OCI-LY1 (cell line): ENCODE results near the gene CDK10.
"Not testable (repeated sequence)": the region's sequence is repeated elsewhere in the genome, so short reads cannot be mapped to it uniquely, and the experiment has no call there.

Experiments
- H2AFZ ChIP-seq: fragments of 200-600 bp; sonication (generic), shearing (Covaris generic); 2 replicates; pipeline ENCODE4 v1.6.0; 2014; ENCODE audit warnings: antibody characterized with exemption, mild to moderate bottlenecking, low read length
- H3F3A ChIP-seq: fragments of 200-600 bp; sonication (generic), shearing (Covaris generic); 2 replicates; pipeline ENCODE4 v1.6.0; 2014; ENCODE audit warnings: mild to moderate bottlenecking, antibody characterized with exemption, low read length, moderate library complexity; ENCODE audit not compliant: insufficient read depth
- H3K27ac ChIP-seq: fragments of 200-600 bp; sonication (generic); 2 replicates; pipeline ENCODE4 v1.5.1; 2014; ENCODE audit warnings: low read length, mixed run types, mild to moderate bottlenecking, low read depth; ENCODE audit not compliant: poor library complexity, severe bottlenecking
- H3K27me3 ChIP-seq: fragments of 200-600 bp; sonication (generic); 2 replicates; pipeline ENCODE4 v1.6.0; 2014; ENCODE audit warnings: antibody characterized with exemption, mild to moderate bottlenecking, low read length, moderate library complexity; ENCODE audit not compliant: insufficient read depth
- H3K36me3 ChIP-seq: fragments of 200-600 bp; sonication (generic); 2 replicates; pipeline ENCODE4 v1.6.1; 2014; ENCODE audit warnings: mild to moderate bottlenecking, antibody characterized with exemption, low read length, moderate library complexity, mixed read lengths; ENCODE audit not compliant: insufficient read depth
- H3K4me1 ChIP-seq: fragments of 200-600 bp; sonication (generic); 2 replicates; pipeline ENCODE4 v1.5.1; 2014; ENCODE audit warnings: mild to moderate bottlenecking, low read length, moderate library complexity; ENCODE audit not compliant: insufficient read depth, severe bottlenecking
- H3K4me2 ChIP-seq: fragments of 200-600 bp; sonication (generic), shearing (Covaris generic); 2 replicates; pipeline ENCODE4 v1.6.1; 2014; ENCODE audit warnings: low read length
- H3K4me3 ChIP-seq: fragments of 200-600 bp; sonication (generic); 2 replicates; pipeline ENCODE4 v1.5.1; 2014; ENCODE audit warnings: low read length, low read depth, mild to moderate bottlenecking, mixed read lengths; ENCODE audit not compliant: poor library complexity, severe bottlenecking
- H3K79me2 ChIP-seq: fragments of 200-600 bp; shearing (Covaris generic); 2 replicates; pipeline ENCODE4 v1.6.1; 2016; ENCODE audit warnings: mixed run types, low read length, mixed read lengths; ENCODE audit not compliant: insufficient read depth
- H3K9ac ChIP-seq: fragments of 200-600 bp; sonication (generic), shearing (Covaris generic); 2 replicates; pipeline ENCODE4 v1.6.1; 2014; ENCODE audit warnings: mild to moderate bottlenecking, low read length, mixed read lengths
- H3K9me2 ChIP-seq: fragments of 200-600 bp; sonication (generic), shearing (Covaris generic); 2 replicates; pipeline ENCODE4 v1.6.1; 2014; ENCODE audit warnings: low read depth, mild to moderate bottlenecking, low read length, mixed read lengths
- H3K9me3 ChIP-seq: fragments of 200-600 bp; shearing (Covaris generic); 2 replicates; pipeline ENCODE4 v1.6.1; 2014; ENCODE audit warnings: low read length, mixed read lengths
- H4K20me1 ChIP-seq: fragments of 200-600 bp; sonication (generic), shearing (Covaris generic); 2 replicates; pipeline ENCODE4 v1.6.0; 2016; ENCODE audit warnings: mild to moderate bottlenecking, low read length; ENCODE audit not compliant: insufficient read depth
- CTCF ChIP-seq: fragments of 200-600 bp; sonication (generic), shearing (Covaris generic); IDR thresholded peaks from 2 replicates; pipeline ENCODE4 v1.5.1; 2017; ENCODE audit warnings: mild to moderate bottlenecking, antibody characterized with exemption, low read length, moderate library complexity, mixed read lengths
- EZH2 ChIP-seq: fragments of 200-600 bp; sonication (generic), shearing (Covaris generic); IDR thresholded peaks from 2 replicates; pipeline ENCODE4 v1.8.0; 2017; ENCODE audit warnings: borderline replicate concordance, mixed run types, mild to moderate bottlenecking, antibody characterized with exemption, low read length, moderate library complexity, mixed read lengths

CDK10 gene

GRCh38 chr16:89658221-89658879 is 28.1 kb upstream of the CDK10 start:
- Histone ChIP-seq H3K4me3 (peak overlapping the region; percentile 98), H3K79me2 (peaks cover 21% of the 10 kb centered on the region), H3K9me2 (no peaks in the 10 kb centered on the region), H3K9me3 (no peaks in the 10 kb centered on the region), H3F3A (no peaks in the 10 kb centered on the region), H3K4me1 (peaks cover 23% of the 10 kb centered on the region), H3K4me2 (peak overlapping the region; percentile 97), H3K27ac (peak overlapping the region; percentile 62), H3K27me3 (no peaks in the 10 kb centered on the region), H4K20me1 (no peaks in the 10 kb centered on the region), H2AFZ (peak overlapping the region; percentile 89; the same call in 1 of the 2 replicates), H3K9ac (peak overlapping the region; percentile 99), H3K36me3 (peaks cover 48% of the 10 kb centered on the region)
- no peak for TF ChIP-seq EZH2
- TF ChIP-seq CTCF, result no peak

GRCh38 chr16:89660146-89660545 is 26.3 kb upstream of the CDK10 start:
- Histone ChIP-seq H3K36me3 (peaks cover 57% of the 10 kb centered on the region), H3K9me2 (no peaks in the 10 kb centered on the region), H3K27ac (no peak overlapping the region), H2AFZ (no peak overlapping the region), H3K9ac (no peak overlapping the region), H3K27me3 (no peaks in the 10 kb centered on the region), H3K4me1 (peaks cover 23% of the 10 kb centered on the region), H3F3A (no peaks in the 10 kb centered on the region), H3K4me2 (no peak overlapping the region), H3K4me3 (no peak overlapping the region), H3K9me3 (no peaks in the 10 kb centered on the region), H4K20me1 (no peaks in the 10 kb centered on the region), H3K79me2 (peaks cover 21% of the 10 kb centered on the region)
- TF ChIP-seq EZH2 (no peak), CTCF (no peak)

- Histone ChIP-seq H3K9me3 (0 out of 2 replicates have a peak, but pooled peaks cover 3% of the 10 kb centered on the region), H3K27me3 (no peaks in the 10 kb centered on the region), H3K4me1 (peaks cover 23% of the 10 kb centered on the region), H3F3A (no peaks in the 10 kb centered on the region), H3K4me2 (no peak overlapping the region), H2AFZ (no peak overlapping the region), H3K9me2 (no peaks in the 10 kb centered on the region), H3K9ac (no peak overlapping the region), H3K27ac (no peak overlapping the region), H3K4me3 (no peak overlapping the region), H3K36me3 (peaks cover 65% of the 10 kb centered on the region), H3K79me2 (peaks cover 21% of the 10 kb centered on the region), H4K20me1 (no peaks in the 10 kb centered on the region)
- TF ChIP-seq CTCF, result no peak
- no peak for TF ChIP-seq EZH2
Observed at GRCh38 chr16:89661215-89661614, 25.3 kb upstream of the CDK10 start.

- not testable (repeated sequence) for H3K4me1 ChIP-seq, H3K9me2 ChIP-seq, H4K20me1 ChIP-seq, H3K9ac ChIP-seq, H2AFZ ChIP-seq, H3K79me2 ChIP-seq, H3K9me3 ChIP-seq, H3K4me2 ChIP-seq, H3K27ac ChIP-seq, H3K27me3 ChIP-seq, H3F3A ChIP-seq, H3K4me3 ChIP-seq
- H3K36me3 ChIP-seq, result peaks cover 66% of the 10 kb centered on the region
Observed at GRCh38 chr16:89664238-89664637, 22.3 kb upstream of the CDK10 start.
